HepG2 (cell line): Measurements from ENCODE around the gene FAM111A. TPM values are rescaled to one million over a fixed set of nuclear protein-coding genes. Genes with fewer than 3 reads are reported as not detected.

ENCODE experiments used
- ARHGAP35 ChIP-seq: sonication (generic); formaldehyde crosslinking; IDR thresholded peaks from 2 replicates; pipeline ENCODE4 v1.9.0; 2022; ENCODE audit warnings: mild to moderate bottlenecking, inconsistent platforms, moderate library complexity, missing genetic modification reagents, borderline replicate concordance
- BHLHE40 ChIP-seq: IDR thresholded peaks from 2 replicates; pipeline ENCODE4 v1.6.1; 2011; ENCODE audit warnings: low read length, improper control_type of control experiment
- CEBPG ChIP-seq: IDR thresholded peaks from 2 replicates; pipeline ENCODE4 v1.6.1; 2016
- E2F1 ChIP-seq: sonication (generic); formaldehyde crosslinking; IDR thresholded peaks from 2 replicates; pipeline ENCODE4 v1.5.0; 2020; ENCODE audit warnings: missing genetic modification reagents
- E2F5 ChIP-seq: sonication (generic); formaldehyde crosslinking; conservative IDR thresholded peaks from 2 replicates; pipeline ENCODE4 v1.4.0; 2020; ENCODE audit warnings: missing genetic modification reagents
- EP300 ChIP-seq, 3 experiments: sonication (generic) in 1 of 3; formaldehyde crosslinking in 1 of 3; IDR thresholded peaks; 2 replicates each; pipeline versions ENCODE4 v1.5.1 to v1.6.1; 2011 to 2020; ENCODE audit warnings: low read depth in 2 of 3, low read length in 2 of 3, borderline replicate concordance in 1 of 3, improper control_type of control experiment in 1 of 3, mild to moderate bottlenecking in 1 of 3, missing genetic modification reagents in 1 of 3, moderate library complexity in 1 of 3
- FOXJ3 ChIP-seq: sonication (generic); formaldehyde crosslinking; IDR thresholded peaks from 2 replicates; pipeline ENCODE4 v1.4.0; 2020; ENCODE audit warnings: missing genetic modification reagents, mild to moderate bottlenecking, borderline replicate concordance
- FOXM1 ChIP-seq: sonication (generic); formaldehyde crosslinking; IDR thresholded peaks from 2 replicates; pipeline ENCODE4 v1.5.0; 2020; ENCODE audit warnings: missing genetic modification reagents
- GABPB1 ChIP-seq: IDR thresholded peaks from 2 replicates; pipeline ENCODE4 v1.6.1; 2016; ENCODE audit warnings: mild to moderate bottlenecking, missing genetic modification reagents, moderate library complexity, missing compliant biosample characterization
- GATAD1 ChIP-seq: IDR thresholded peaks from 2 replicates; pipeline ENCODE4 v1.6.1; 2016; ENCODE audit warnings: missing genetic modification reagents, missing compliant biosample characterization
- HES4 ChIP-seq: sonication (generic); formaldehyde crosslinking; IDR thresholded peaks from 2 replicates; pipeline ENCODE4 v1.9.0; 2021; ENCODE audit warnings: mild to moderate bottlenecking, missing genetic modification reagents, borderline replicate concordance
- HNRNPH1 ChIP-seq: fragments of 200-400 bp; formaldehyde crosslinking; optimal IDR thresholded peaks from 2 replicates; pipeline ENCODE3; 2017; ENCODE audit warnings: mild to moderate bottlenecking, low read depth, low read length
- HNRNPUL1 ChIP-seq: fragments of 200-400 bp; formaldehyde crosslinking; IDR thresholded peaks from 2 replicates; pipeline ENCODE4 v1.6.1; 2017; ENCODE audit warnings: low read depth, mild to moderate bottlenecking, low read length, moderate library complexity
- ISX ChIP-seq: sonication (generic); formaldehyde crosslinking; conservative IDR thresholded peaks from 2 replicates; pipeline ENCODE4 v1.5.0; 2020; ENCODE audit warnings: missing genetic modification reagents
- KDM5B ChIP-seq: sonication (generic); formaldehyde crosslinking; IDR thresholded peaks from 2 replicates; pipeline ENCODE4 v1.4.0; 2020; ENCODE audit warnings: missing genetic modification reagents, mild to moderate bottlenecking, borderline replicate concordance
- NFRKB ChIP-seq: fragments of 450-650 bp; IDR thresholded peaks from 2 replicates; pipeline ENCODE4 v1.6.1; 2017
- NFYB ChIP-seq: sonication (generic); formaldehyde crosslinking; IDR thresholded peaks from 2 replicates; pipeline ENCODE4 v1.4.0; 2020; ENCODE audit warnings: missing genetic modification reagents
- NFYC ChIP-seq: IDR thresholded peaks from 2 replicates; pipeline ENCODE4 v1.6.1; 2016; ENCODE audit warnings: missing genetic modification reagents, missing compliant biosample characterization
- NKX3-1 ChIP-seq: sonication (generic); formaldehyde crosslinking; IDR thresholded peaks from 2 replicates; pipeline ENCODE4 v1.5.0; 2020; ENCODE audit warnings: missing genetic modification reagents
- PAX8 ChIP-seq: sonication (generic); formaldehyde crosslinking; IDR thresholded peaks from 2 replicates; pipeline ENCODE4 v1.8.0; 2022; ENCODE audit warnings: mild to moderate bottlenecking, missing genetic modification reagents, borderline replicate concordance
- PCBP2 ChIP-seq: fragments of 200-400 bp; formaldehyde crosslinking; optimal IDR thresholded peaks from 2 replicates; pipeline ENCODE3; 2018; ENCODE audit warnings: low read length, low read depth; ENCODE audit not compliant: poor library complexity, severe bottlenecking
- PHF8 ChIP-seq: sonication (generic); formaldehyde crosslinking; IDR thresholded peaks from 2 replicates; pipeline ENCODE4 v1.5.0; 2020; ENCODE audit warnings: missing genetic modification reagents
- RBM22 ChIP-seq: fragments of 200-400 bp; formaldehyde crosslinking; optimal IDR thresholded peaks from 2 replicates; pipeline ENCODE3; 2017; ENCODE audit warnings: mild to moderate bottlenecking, low read length, moderate library complexity
- U2AF1 ChIP-seq: fragments of 200-400 bp; formaldehyde crosslinking; optimal IDR thresholded peaks from 2 replicates; pipeline ENCODE3; 2017; ENCODE audit warnings: mild to moderate bottlenecking, low read depth, low read length
- ZNF264 ChIP-seq: sonication (generic); formaldehyde crosslinking; IDR thresholded peaks from 2 replicates; pipeline ENCODE4 v1.4.0; 2020; ENCODE audit warnings: missing genetic modification reagents
- ZNF44 ChIP-seq: sonication (generic); formaldehyde crosslinking; IDR thresholded peaks from 2 replicates; pipeline ENCODE4 v1.5.1; 2020; ENCODE audit warnings: mild to moderate bottlenecking, missing genetic modification reagents
- ZNF460 ChIP-seq: sonication (generic); formaldehyde crosslinking; IDR thresholded peaks from 2 replicates; pipeline ENCODE4 v1.5.1; 2020; ENCODE audit warnings: missing genetic modification reagents, mild to moderate bottlenecking, borderline replicate concordance
- ZNF503 ChIP-seq: sonication (generic); formaldehyde crosslinking; IDR thresholded peaks from 2 replicates; pipeline ENCODE4 v1.4.0; 2020; ENCODE audit warnings: missing genetic modification reagents
- polyA plus RNA-seq, 8 experiments: library from polyadenylated mRNA; depleted of rRNA in 3 of 8; stranded (reverse) in 7 of 8; unstranded in 1 of 8; fragments of >200 nt; fragmentation: Illumina TruSeq in 4 of 8; extraction: Trizol in 4 of 8; gene quantifications; 2 replicates each; pipeline versions ENCODE4 v1.2.1 to v1.2.3, GENCODE V29; 2011 to 2016; ENCODE audit warnings: low read depth in 4 of 8, missing spikeins in 1 of 8, mixed read lengths in 1 of 8; ENCODE audit not compliant: insufficient read depth in 1 of 8
- total RNA-seq, 5 experiments: library from RNA; depleted of rRNA; stranded (reverse); fragments of >200 nt; fragmentation: Illumina TruSeq; extraction: Trizol; gene quantifications; 2 replicates each; pipeline ENCODE4 v1.2.3, GENCODE V29; 2016; ENCODE audit warnings: low read depth in 1 of 5

The FAM111A gene
- total and polyA plus RNA-seq, 2 of the 13 experiments (the other 11 are each of a cell fraction or from before 2014, with no cell fraction given): 3.2 to 13.5 TPM

- peak; percentile 55; the same call in 1 of the 2 replicates for TF ChIP-seq E2F5 (CRISPR knock-in tag)
- no peak for TF ChIP-seq PCBP2
- peak; percentile 68 for TF ChIP-seq GABPB1 (CRISPR knock-in tag)
- TF ChIP-seq ARHGAP35: no peak
- no peak for TF ChIP-seq CEBPG
- peak; percentile 91 for TF ChIP-seq NFYC (CRISPR knock-in tag)
- TF ChIP-seq HES4: no peak
- TF ChIP-seq EP300 (IDR thresholded peaks at IDR 0.05; ENCODE audit: low read depth in 2 of 2, low read length in 2 of 2): no peak
- TF ChIP-seq EP300 (CRISPR knock-in tag; IDR thresholded peaks at IDR 0.05; ENCODE audit: borderline replicate concordance): no peak
- no peak for TF ChIP-seq U2AF1
- no peak for TF ChIP-seq PAX8 (CRISPR knock-in tag)
- TF ChIP-seq KDM5B: no peak
- TF ChIP-seq NKX3-1 (CRISPR knock-in tag): peak; percentile 28; the same call in 1 of the 2 replicates
- peak; percentile 57; the same call in 1 of the 2 replicates for TF ChIP-seq BHLHE40
- no peak for TF ChIP-seq HNRNPUL1
- TF ChIP-seq FOXJ3: no peak
- TF ChIP-seq ISX (CRISPR knock-in tag): no peak
- TF ChIP-seq HNRNPH1: no peak
- no peak for TF ChIP-seq ZNF264
- no peak for TF ChIP-seq RBM22
- no peak for TF ChIP-seq ZNF44
- peak; percentile 92 for TF ChIP-seq NFYB (CRISPR knock-in tag)
- no peak for TF ChIP-seq FOXM1 (CRISPR knock-in tag)
- TF ChIP-seq ZNF460 (CRISPR knock-in tag): no peak
- no peak for TF ChIP-seq ZNF503 (CRISPR knock-in tag)
- no peak for TF ChIP-seq NFRKB
- no peak for TF ChIP-seq GATAD1 (CRISPR knock-in tag)
- TF ChIP-seq E2F1 (CRISPR knock-in tag): peak; percentile 90; the same call in 1 of the 2 replicates
- peak; percentile 24; the same call in 1 of the 2 replicates for TF ChIP-seq PHF8 (CRISPR knock-in tag)
These were observed 36.0 kb upstream of the FAM111A start, which contains the start of gene FAM111B (continued) for GRCh38 chr11:59106363-59107336.
